Activated naive CD8-positive, alpha-beta T cell (primary cell): ENCODE measurements around the gene ZNF57.
"Not testable (repeated sequence)": the region's sequence is repeated elsewhere in the genome, so short reads cannot be mapped to it uniquely, and the experiment has no call there.

ENCODE experiments used
- H3K27ac Mint-ChIP-seq: one replicate; pipeline ENCODE4 v1.8.0; 2021; ENCODE audit warnings: mixed read lengths
- H3K27me3 Mint-ChIP-seq: one replicate; pipeline ENCODE4 v1.8.0; 2021; ENCODE audit warnings: mixed read lengths
- H3K36me3 Mint-ChIP-seq: one replicate; pipeline ENCODE4 v1.8.0; 2021; ENCODE audit warnings: mixed read lengths
- H3K4me1 Mint-ChIP-seq: one replicate; pipeline ENCODE4 v1.8.0; 2021; ENCODE audit warnings: low read depth, mixed read lengths
- H3K4me3 Mint-ChIP-seq: one replicate; pipeline ENCODE4 v1.8.0; 2021; ENCODE audit warnings: mild to moderate bottlenecking, mixed read lengths
- H3K9me3 Mint-ChIP-seq: one replicate; pipeline ENCODE4 v1.8.0; 2021; ENCODE audit warnings: low read depth, mixed read lengths

ZNF57 gene

GRCh38 chr19:2962018-2962670 lies 61.4 kb downstream of the ZNF57 start:
- H3K27me3 Mint-ChIP-seq, result no peaks in the 10 kb centered on the region
- peaks cover 2% of the 10 kb centered on the region for H3K36me3 Mint-ChIP-seq
- peaks cover 5% of the 10 kb centered on the region for H3K4me1 Mint-ChIP-seq
- H3K4me3 Mint-ChIP-seq, result peak overlapping the region; percentile 25
- H3K9me3 Mint-ChIP-seq, result no peaks in the 10 kb centered on the region
- no peak overlapping the region for H3K27ac Mint-ChIP-seq

- Mint-ChIP-seq H3K36me3 (peaks cover 2% of the 10 kb centered on the region), H3K27me3 (no peaks in the 10 kb centered on the region), H3K9me3 (no peaks in the 10 kb centered on the region), H3K4me1 (peaks cover 5% of the 10 kb centered on the region), H3K4me3 (no peak overlapping the region), H3K27ac (no peak overlapping the region)
Observed at GRCh38 chr19:2963122-2963521, 62.4 kb downstream of the ZNF57 start.

GRCh38 chr19:2963631-2964030 lies 62.9 kb downstream of the ZNF57 start:
- H3K27me3 Mint-ChIP-seq, H3K27ac Mint-ChIP-seq, H3K36me3 Mint-ChIP-seq, H3K9me3 Mint-ChIP-seq, H3K4me1 Mint-ChIP-seq, H3K4me3 Mint-ChIP-seq: not testable (repeated sequence)

GRCh38 chr19:2964874-2965273 lies 64.1 kb downstream of the ZNF57 start:
- no peak overlapping the region for H3K4me3 Mint-ChIP-seq
- H3K27ac Mint-ChIP-seq, result no peak overlapping the region
- peaks cover 5% of the 10 kb centered on the region for H3K4me1 Mint-ChIP-seq
- H3K27me3 Mint-ChIP-seq, result no peaks in the 10 kb centered on the region
- no peaks in the 10 kb centered on the region for H3K9me3 Mint-ChIP-seq
- peaks cover 2% of the 10 kb centered on the region for H3K36me3 Mint-ChIP-seq

GRCh38 chr19:2967972-2968371 lies 67.2 kb downstream of the ZNF57 start:
- H3K27me3 Mint-ChIP-seq, result no peaks in the 10 kb centered on the region
- no peaks in the 10 kb centered on the region for H3K4me1 Mint-ChIP-seq
- H3K4me3 Mint-ChIP-seq, result no peak overlapping the region
- H3K27ac Mint-ChIP-seq, result no peak overlapping the region
- peaks cover 2% of the 10 kb centered on the region for H3K36me3 Mint-ChIP-seq
- no peaks in the 10 kb centered on the region for H3K9me3 Mint-ChIP-seq
